CMK (cell line): ENCODE measurements around the gene HPS1.

Experiments used
- DNase-seq: peaks from one replicate; pipeline ENCODE4 v3.0.0-alpha.2; 2010; ENCODE audit warnings: low read depth

The HPS1 gene

GRCh38 chr10:98463976-98464754 lies 17.4 kb upstream of the HPS1 start:
- DNase-seq = no peak

GRCh38 chr10:98463016-98463415 lies 16.3 kb upstream of the HPS1 start:
- peak; percentile 81 for DNase-seq

GRCh38 chr10:98461500-98461842 lies 14.7 kb upstream of the HPS1 start:
- DNase-seq = no peak

- peak; percentile 84 for DNase-seq
Measured at GRCh38 chr10:98460837-98461499, 14.2 kb upstream of the HPS1 start.

- no peak for DNase-seq
Measured at GRCh38 chr10:98458809-98459784, 12.4 kb upstream of the HPS1 start.

- peak; percentile 56 for DNase-seq
Measured at GRCh38 chr10:98457721-98458120, 11.0 kb upstream of the HPS1 start.

GRCh38 chr10:98456686-98457482 lies 10.1 kb upstream of the HPS1 start:
- no peak for DNase-seq

GRCh38 chr10:98456043-98456570 lies 9.4 kb upstream of the HPS1 start:
- no peak for DNase-seq

GRCh38 chr10:98453729-98454128 lies 7.0 kb upstream of the HPS1 start:
- no peak for DNase-seq

- no peak for DNase-seq
Measured at GRCh38 chr10:98450618-98451017, 3.9 kb upstream of the HPS1 start.

GRCh38 chr10:98449287-98449686 lies 2.6 kb upstream of the HPS1 start:
- DNase-seq = no peak

GRCh38 chr10:98446151-98446660 lies 529 bp downstream of the HPS1 start:
- peak; percentile 41 for DNase-seq

GRCh38 chr10:98445200-98445812 lies 1.4 kb downstream of the HPS1 start:
- DNase-seq = no peak

GRCh38 chr10:98444314-98445006 lies 2.3 kb downstream of the HPS1 start:
- DNase-seq = no peak

GRCh38 chr10:98438715-98439114 lies 8.0 kb downstream of the HPS1 start:
- DNase-seq = no peak

GRCh38 chr10:98436704-98437103 lies 10.0 kb downstream of the HPS1 start:
- DNase-seq = no peak

- no peak for DNase-seq
Measured at GRCh38 chr10:98435178-98435577, 11.6 kb downstream of the HPS1 start.

- no peak for DNase-seq
Measured at GRCh38 chr10:98433881-98434732, 12.6 kb downstream of the HPS1 start.

- no peak for DNase-seq
Measured at GRCh38 chr10:98433371-98433770, 13.4 kb downstream of the HPS1 start.
